Activated CD8-positive, alpha-beta memory T cell treated with anti-CD3 and anti-CD28 coated beads, Interleukin-2, amount 10 ng/mL, durations not matched to agents 7 days and 5 days (primary cell): ENCODE results near the gene HNRNPC. TPM values are rescaled to one million over a fixed set of nuclear protein-coding genes. Genes with fewer than 3 reads are reported as not detected.
"Not testable (repeated sequence)": the region's sequence is repeated elsewhere in the genome, so short reads cannot be mapped to it uniquely, and the experiment has no call there.

Source experiments
- ATAC-seq: fragments of 150-1000 bp; cut with Tn5 transposase; one replicate; pipeline ENCODE4 v1.10.0; 2021; ENCODE audit warnings: moderate library complexity
- CTCF ChIA-PET: fragments of 350-600 bp; sonication (Branson Sonifier 250); formaldehyde crosslinking; loops from one replicate; lab custom pipeline; 2021; ENCODE audit warnings: antibody characterized with exemption; lab: Charles Lee
- DNase-seq: peaks from one replicate; pipeline ENCODE4 v3.0.0-alpha.2; 2020
- H3K27ac Mint-ChIP-seq: one replicate; pipeline ENCODE4 v1.8.0; 2021; ENCODE audit warnings: mild to moderate bottlenecking, mixed read lengths
- H3K27me3 Mint-ChIP-seq: one replicate; pipeline ENCODE4 v1.8.0; 2021; ENCODE audit warnings: mixed read lengths
- H3K36me3 Mint-ChIP-seq: one replicate; pipeline ENCODE4 v1.8.0; 2021; ENCODE audit warnings: mild to moderate bottlenecking, mixed read lengths
- H3K4me1 Mint-ChIP-seq: one replicate; pipeline ENCODE4 v1.8.0; 2021; ENCODE audit warnings: mixed read lengths
- H3K4me3 Mint-ChIP-seq: one replicate; pipeline ENCODE4 v1.8.0; 2021; ENCODE audit warnings: mild to moderate bottlenecking, moderate library complexity, mixed read lengths
- H3K9me3 Mint-ChIP-seq: one replicate; pipeline ENCODE4 v1.8.0; 2022; ENCODE audit warnings: low read depth, mixed read lengths
- total RNA-seq, 2 experiments: library from RNA; stranded (reverse); gene quantifications; one replicate each; pipeline ENCODE4 v1.2.3, GENCODE V29; 2021

Gene HNRNPC
- total RNA-seq, 2 experiments from 2014 or later: 718 to 921 TPM

- Mint-ChIP-seq H3K27me3 (peaks cover 24% of the 10 kb centered on the region), H3K4me3 (no peak overlapping the region), H3K4me1 (peaks cover 9% of the 10 kb centered on the region), H3K27ac (no peak overlapping the region), H3K36me3 (no peaks in the 10 kb centered on the region), H3K9me3 (no peaks in the 10 kb centered on the region)
- ATAC-seq (no peak), DNase-seq (no peak)
- CTCF ChIA-PET: interaction anchor here (0.9 to 1.2 kb wide), 2 partner anchors 16 to 1450 kb away, joined by 3 read pairs; no protein-coding TSS in a partner anchor
Observed at GRCh38 chr14:21299562-21300130, 30.4 kb upstream of the HNRNPC start.

GRCh38 chr14:21298358-21298757, 29.1 kb upstream of the HNRNPC start:
- Mint-ChIP-seq H3K4me3 (no peak overlapping the region), H3K27me3 (peaks cover 24% of the 10 kb centered on the region), H3K27ac (no peak overlapping the region), H3K36me3 (no peaks in the 10 kb centered on the region), H3K4me1 (peaks cover 9% of the 10 kb centered on the region), H3K9me3 (no peaks in the 10 kb centered on the region)
- no peak for DNase-seq
- CTCF ChIA-PET: interaction anchor here (1.0 to 1.5 kb wide), 3 partner anchors 9 to 27 kb away, joined by 3 read pairs; no protein-coding TSS in a partner anchor
- ATAC-seq: no peak

- CTCF ChIA-PET: interaction anchor here (0.7 to 1.2 kb wide), 2 partner anchors 16 to 49 kb away, joined by 3 read pairs; no protein-coding TSS in a partner anchor
- not testable (repeated sequence) for H3K4me3 Mint-ChIP-seq, H3K36me3 Mint-ChIP-seq, H3K9me3 Mint-ChIP-seq, H3K27ac Mint-ChIP-seq, H3K4me1 Mint-ChIP-seq, ATAC-seq, H3K27me3 Mint-ChIP-seq, DNase-seq
Observed at GRCh38 chr14:21294026-21294425, 24.8 kb upstream of the HNRNPC start.

GRCh38 chr14:21287168-21287567, 17.9 kb upstream of the HNRNPC start:
- CTCF ChIA-PET: no interaction called here
- Mint-ChIP-seq H3K4me3 (no peak overlapping the region), H3K27me3 (peaks cover 19% of the 10 kb centered on the region), H3K9me3 (no peaks in the 10 kb centered on the region), H3K36me3 (no peaks in the 10 kb centered on the region), H3K27ac (no peak overlapping the region), H3K4me1 (no peaks in the 10 kb centered on the region)
- DNase-seq (no peak), ATAC-seq (no peak)

GRCh38 chr14:21286516-21286915, 17.3 kb upstream of the HNRNPC start:
- H3K36me3 Mint-ChIP-seq, CTCF ChIA-PET, ATAC-seq, DNase-seq, H3K4me1 Mint-ChIP-seq, H3K9me3 Mint-ChIP-seq, H3K27ac Mint-ChIP-seq, H3K4me3 Mint-ChIP-seq: not testable (repeated sequence)
- peaks cover 19% of the 10 kb centered on the region for H3K27me3 Mint-ChIP-seq

- DNase-seq, H3K36me3 Mint-ChIP-seq, H3K4me1 Mint-ChIP-seq, H3K4me3 Mint-ChIP-seq, H3K27ac Mint-ChIP-seq, ATAC-seq, H3K9me3 Mint-ChIP-seq, CTCF ChIA-PET: not testable (repeated sequence)
- peaks cover 19% of the 10 kb centered on the region for H3K27me3 Mint-ChIP-seq
Observed at GRCh38 chr14:21281917-21282316, 12.7 kb upstream of the HNRNPC start.

- CTCF ChIA-PET: interaction anchor here (0.7 kb wide), 1 partner anchor 40 kb away, joined by 4 read pairs; no protein-coding TSS in a partner anchor
- H3K4me3 Mint-ChIP-seq: no peak within 1 kb of the TSS
Observed at GRCh38 chr14:21279783-21280182, 10.5 kb upstream of the HNRNPC start, which contains the start of gene RPGRIP1. Gene RPGRIP1 (plus strand): TSS chr14:21280083. CDS start chr14:21287977, 7,894 bp downstream.

GRCh38 chr14:21278632-21279031, 9.4 kb upstream of the HNRNPC start:
- DNase-seq (no peak), ATAC-seq (no peak)
- Mint-ChIP-seq H3K4me1 (peaks cover 3% of the 10 kb centered on the region), H3K36me3 (no peaks in the 10 kb centered on the region), H3K4me3 (no peak overlapping the region), H3K9me3 (no peaks in the 10 kb centered on the region), H3K27ac (no peak overlapping the region), H3K27me3 (peaks cover under 1% of the 10 kb centered on the region)
- CTCF ChIA-PET: no interaction called here

More at GRCh38 chr14:21279783-21280182, 10.5 kb upstream of the HNRNPC start, which contains the start of gene RPGRIP1:
- no peak for ATAC-seq
- Mint-ChIP-seq H3K9me3 (no peaks in the 10 kb centered on the region), H3K36me3 (no peaks in the 10 kb centered on the region), H3K27ac (no peak within 1 kb of the TSS), H3K27me3 (peaks cover 11% of the 10 kb centered on the region), H3K4me1 (peaks cover 3% of the 10 kb centered on the region)
- no peak for DNase-seq

- H3K4me1 Mint-ChIP-seq: peaks cover 4% of the 10 kb centered on the region
- no peaks in the 10 kb centered on the region for H3K9me3 Mint-ChIP-seq
- no peaks in the 10 kb centered on the region for H3K36me3 Mint-ChIP-seq
- no peaks in the 10 kb centered on the region for H3K27me3 Mint-ChIP-seq
- CTCF ChIA-PET: interaction anchor here (0.7 kb wide), 1 partner anchor 933 kb away, joined by 3 read pairs; no protein-coding TSS in a partner anchor
- ATAC-seq: no peak
- H3K4me3 Mint-ChIP-seq: no peak overlapping the region
- H3K27ac Mint-ChIP-seq: no peak overlapping the region
- DNase-seq: peak; percentile 19
Observed at GRCh38 chr14:21275261-21275858, 6.1 kb upstream of the HNRNPC start.

- H3K9me3 Mint-ChIP-seq, H3K4me3 Mint-ChIP-seq, H3K27me3 Mint-ChIP-seq, ATAC-seq, H3K27ac Mint-ChIP-seq, CTCF ChIA-PET: not testable (repeated sequence)
- Mint-ChIP-seq H3K36me3 (peaks cover 15% of the 10 kb centered on the region), H3K4me1 (peaks cover 10% of the 10 kb centered on the region)
- DNase-seq: peak; percentile 15
Observed at GRCh38 chr14:21272661-21273060, 3.4 kb upstream of the HNRNPC start.

- H3K4me3 Mint-ChIP-seq: peak overlapping the region; percentile 98
- no peaks in the 10 kb centered on the region for H3K9me3 Mint-ChIP-seq
- peak; percentile 61 for DNase-seq
- CTCF ChIA-PET: interaction anchor here (1.1 to 1.6 kb wide), 3 partner anchors 12 to 188 kb away, joined by 3 to 5 read pairs (median 3); partner anchors contain the start of gene CHD8
- ATAC-seq: no peak
- H3K4me1 Mint-ChIP-seq: peaks cover 39% of the 10 kb centered on the region
- H3K27me3 Mint-ChIP-seq: no peaks in the 10 kb centered on the region
- peak overlapping the region; percentile 100 for H3K27ac Mint-ChIP-seq
- peaks cover 50% of the 10 kb centered on the region for H3K36me3 Mint-ChIP-seq
Observed at GRCh38 chr14:21268617-21269251, 508 bp downstream of the HNRNPC start.

GRCh38 chr14:21267886-21268616, 1.2 kb downstream of the HNRNPC start:
- H3K27me3 Mint-ChIP-seq: no peaks in the 10 kb centered on the region
- CTCF ChIA-PET: interaction anchor here (1.1 to 1.6 kb wide), 3 partner anchors 11 to 188 kb away, joined by 3 to 5 read pairs (median 3); partner anchors contain the start of gene CHD8
- peaks cover 57% of the 10 kb centered on the region for H3K36me3 Mint-ChIP-seq

GRCh38 chr14:21267431-21267845, 1.8 kb downstream of the HNRNPC start:
- ATAC-seq: no peak
- Mint-ChIP-seq H3K4me3 (peak overlapping the region; percentile 98), H3K36me3 (peaks cover 63% of the 10 kb centered on the region), H3K4me1 (peaks cover 52% of the 10 kb centered on the region), H3K9me3 (no peaks in the 10 kb centered on the region), H3K27me3 (no peaks in the 10 kb centered on the region), H3K27ac (peak overlapping the region; percentile 100)
- CTCF ChIA-PET: interaction anchor here (1.0 to 1.6 kb wide), 4 partner anchors 10 to 189 kb away, joined by 3 to 5 read pairs (median 3); partner anchors contain the start of gene CHD8
- peak; percentile 9 for DNase-seq

More at GRCh38 chr14:21267886-21268616, 1.2 kb downstream of the HNRNPC start:
- Mint-ChIP-seq H3K27ac (peak overlapping the region; percentile 100), H3K4me3 (peak overlapping the region; percentile 98), H3K9me3 (no peaks in the 10 kb centered on the region), H3K4me1 (peaks cover 46% of the 10 kb centered on the region)
- ATAC-seq (no peak), DNase-seq (peak; percentile 31)
